ENCODE measurements around the gene VWA3B.

Gene VWA3B

DNA sequence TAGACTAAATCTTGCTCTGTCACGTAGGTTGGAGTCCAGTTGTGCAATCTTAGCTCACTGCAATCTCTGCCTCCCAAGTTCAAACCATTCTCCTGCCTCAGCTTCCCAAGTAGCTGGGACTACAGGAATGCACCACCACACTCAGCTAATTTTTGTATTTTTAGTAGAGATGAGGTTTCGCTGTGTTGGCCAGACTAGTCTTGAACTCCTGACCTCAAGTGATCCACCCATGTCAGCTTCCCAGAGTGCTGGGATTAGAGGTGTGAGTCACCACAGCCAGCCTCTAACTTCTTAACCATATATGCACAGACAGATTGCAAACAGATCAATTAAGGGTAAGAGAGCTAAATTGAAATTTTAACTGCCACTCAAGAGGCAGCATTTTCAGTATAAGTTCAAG is 237.2 kb downstream of the VWA3B start:
- no peak for DNase-seq (ENCODE audit: low read depth in 2 of 3, low spot score in 1 of 3)

DNA sequence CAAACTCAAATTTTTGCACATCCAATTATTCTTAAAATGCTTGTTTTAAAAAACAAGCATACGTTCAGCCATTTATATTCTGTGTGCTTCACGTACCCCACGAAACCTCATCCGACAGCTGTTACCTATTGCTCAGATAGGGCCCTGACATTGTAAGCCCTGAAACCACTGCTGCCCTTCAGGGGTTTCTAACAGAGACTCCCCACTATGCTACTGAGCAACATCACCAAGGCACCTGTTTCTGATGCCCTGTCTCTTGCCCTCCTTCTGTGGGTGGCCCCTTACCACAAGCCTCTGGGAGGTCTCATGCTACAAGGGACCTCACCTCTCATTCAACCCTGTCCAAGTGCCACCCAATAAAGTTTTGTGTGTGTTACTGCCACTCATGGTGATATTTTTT is 240.8 kb downstream of the VWA3B start:
- DNase-seq (ENCODE audit: low read depth in 2 of 3, low spot score in 1 of 3): no peak

DNA sequence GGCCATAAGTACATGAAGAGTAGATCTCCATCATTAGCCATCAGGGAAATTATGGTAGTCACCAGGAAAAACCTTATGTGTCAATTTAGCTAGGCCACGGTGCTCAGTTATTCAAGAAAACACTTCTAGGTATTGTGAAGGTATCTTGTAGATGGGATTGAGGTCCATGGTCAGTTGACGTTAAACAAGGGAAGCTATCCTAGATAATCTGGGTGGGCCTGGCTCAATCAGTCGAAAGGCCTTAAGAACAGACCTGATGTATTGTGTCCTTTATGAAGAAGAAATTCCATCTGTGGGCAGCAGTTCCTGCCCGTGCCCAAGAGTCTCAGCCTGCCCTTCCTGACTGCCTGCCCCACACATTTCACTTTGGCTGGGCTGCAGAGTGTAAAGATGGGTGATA is 242.6 kb downstream of the VWA3B start:
- no peak for DNase-seq (ENCODE audit: low read depth in 2 of 3, low spot score in 1 of 3)

DNA sequence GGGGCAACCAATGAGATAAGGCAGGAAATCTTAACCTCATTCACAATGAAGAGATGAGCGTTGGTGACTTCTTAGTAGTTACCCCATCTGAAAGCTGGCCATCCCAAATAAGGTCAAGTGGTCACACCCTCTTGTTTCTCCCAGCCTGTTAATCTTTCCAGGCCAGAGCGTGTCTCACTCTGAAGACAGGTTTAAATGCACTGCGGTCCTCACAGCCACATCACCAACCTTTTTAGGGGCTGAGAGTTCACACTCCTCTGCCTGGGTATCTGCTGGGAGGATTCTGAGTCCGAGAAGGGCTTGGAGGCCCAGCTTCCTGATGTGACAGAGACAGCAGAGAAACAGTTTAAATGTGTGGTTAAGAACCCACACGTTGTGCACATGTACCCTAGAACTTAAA is 246.0 kb downstream of the VWA3B start:
- no peak for DNase-seq (ENCODE audit: low read depth in 2 of 3, low spot score in 1 of 3)

DNA sequence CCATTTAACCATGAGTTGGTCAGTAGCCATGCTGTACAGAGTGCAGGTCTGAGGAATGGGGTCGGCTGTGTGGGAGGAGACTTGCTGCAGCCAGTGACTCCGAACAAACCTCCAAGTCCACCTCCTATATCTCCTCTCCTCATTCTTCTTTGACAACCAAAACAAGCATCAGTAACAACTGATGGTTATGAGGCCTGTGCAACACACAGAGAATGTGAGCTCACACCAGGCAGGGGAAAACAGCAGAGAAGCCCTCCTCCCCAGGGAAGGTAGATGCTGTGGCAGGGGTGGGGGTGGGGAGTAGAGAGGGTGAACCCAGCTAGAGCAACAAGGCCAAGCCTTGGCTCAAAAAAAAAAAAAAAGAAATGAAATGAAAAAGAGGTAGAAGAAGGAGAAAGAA is 247.0 kb downstream of the VWA3B start:
- DNase-seq (ENCODE audit: low read depth in 2 of 3, low spot score in 1 of 3): no peak

- no peak for DNase-seq (ENCODE audit: low read depth in 2 of 3, low spot score in 1 of 3)
These were observed 247.6 kb downstream of the VWA3B start for GRCh38 chr2:98334439-98335078.

- DNase-seq (ENCODE audit: low read depth in 2 of 3, low spot score in 1 of 3): no peak
These were observed 248.3 kb downstream of the VWA3B start for GRCh38 chr2:98335271-98335670.

DNA sequence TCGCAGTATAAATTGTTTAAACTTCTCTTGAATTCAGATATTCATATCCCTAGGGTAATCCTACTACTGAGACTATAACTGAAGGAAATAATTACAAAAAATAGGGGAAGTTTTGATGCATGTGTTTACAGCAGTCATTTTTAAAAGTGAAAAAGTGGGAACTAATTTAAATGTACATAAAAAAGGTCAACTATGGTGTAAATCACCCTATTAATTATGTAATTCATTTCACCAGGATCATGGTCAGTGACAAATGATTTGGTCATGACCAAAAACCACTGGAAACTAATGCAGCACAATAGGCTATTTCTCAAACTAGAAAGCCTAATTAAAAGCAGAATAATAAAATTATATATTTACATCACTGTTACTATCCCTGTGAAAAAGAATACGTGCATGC is 254.3 kb downstream of the VWA3B start:
- no peak for DNase-seq (ENCODE audit: low read depth in 2 of 3, low spot score in 1 of 3)

- no peak for DNase-seq (ENCODE audit: low read depth in 2 of 3, low spot score in 1 of 3)
These were observed 256.3 kb downstream of the VWA3B start for GRCh38 chr2:98343285-98343684.

GRCh38 chr2:98346311-98347236 is 259.6 kb downstream of the VWA3B start, which contains the start of gene CNGA3:
Gene CNGA3, plus strand, starts transcription at chr2:98346456. Its CDS starts 23,520 bp downstream, at chr2:98369976.
- no peak for DNase-seq (ENCODE audit: low read depth in 2 of 3, low spot score in 1 of 3)

DNA sequence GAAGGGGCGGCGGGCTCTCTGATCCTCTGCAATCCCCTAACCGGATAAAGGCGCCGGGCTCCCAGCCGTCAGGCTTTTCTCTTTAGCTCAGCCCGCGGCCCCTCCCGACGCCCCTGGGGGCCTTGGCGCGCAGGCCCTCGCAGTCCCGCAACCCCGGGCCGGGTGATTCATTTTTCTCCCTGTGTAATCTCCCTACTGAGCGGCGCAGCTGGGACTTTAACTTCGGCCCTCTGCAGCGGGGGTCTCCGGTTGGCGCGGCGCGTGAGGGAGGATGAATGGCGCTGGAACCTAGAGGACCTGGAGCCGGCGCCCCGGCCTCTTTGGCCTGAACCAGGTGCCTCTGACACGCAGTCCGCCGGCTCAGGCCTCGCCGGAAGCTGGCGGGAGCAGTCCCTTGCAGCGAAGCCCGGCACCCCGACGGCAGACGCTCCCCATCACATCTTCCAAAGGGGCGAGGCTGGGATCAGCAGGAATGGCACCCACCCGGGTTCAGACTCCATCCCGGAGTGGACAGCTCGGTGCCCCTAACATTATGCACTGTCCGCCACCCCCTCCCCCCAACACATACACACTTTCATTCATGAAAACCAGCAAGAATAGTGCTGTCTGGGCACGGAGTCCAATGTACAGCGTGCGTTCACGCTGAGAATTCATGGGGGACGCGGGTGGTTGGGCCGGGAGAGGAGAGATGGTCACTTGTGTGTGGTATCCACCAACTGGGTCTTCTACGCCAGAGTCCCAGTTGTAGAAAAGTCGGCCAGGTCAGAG is 260.5 kb downstream of the VWA3B start:
- no peak for DNase-seq (ENCODE audit: low read depth in 2 of 3, low spot score in 1 of 3)

- DNase-seq (ENCODE audit: low read depth in 2 of 3, low spot score in 1 of 3): no peak
These were observed 261.1 kb downstream of the VWA3B start for GRCh38 chr2:98348066-98348561.

DNA sequence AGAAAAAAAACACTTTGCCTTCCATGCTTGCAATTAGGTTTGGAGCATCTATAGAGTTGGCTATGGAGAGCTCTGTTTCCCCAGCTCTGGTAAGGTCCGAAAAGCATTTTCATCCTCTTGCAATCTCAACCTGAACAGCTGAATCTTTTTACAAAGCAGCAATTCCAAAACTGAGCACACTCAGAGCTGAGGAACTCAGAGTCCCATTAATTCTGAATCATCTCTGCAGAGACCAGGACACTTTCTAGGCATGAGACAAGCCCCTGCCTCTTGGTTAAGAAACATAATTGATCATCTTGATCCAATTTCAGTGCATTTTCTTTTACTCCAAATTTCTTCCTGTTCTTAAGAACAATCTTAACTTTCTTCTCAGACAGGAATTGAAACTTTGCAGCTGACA is 263.4 kb downstream of the VWA3B start:
- DNase-seq (ENCODE audit: low read depth in 2 of 3, low spot score in 1 of 3): no peak

GRCh38 chr2:98355881-98356280 is 268.9 kb downstream of the VWA3B start:
- DNase-seq (ENCODE audit: low read depth in 2 of 3, low spot score in 1 of 3): no peak

- DNase-seq (ENCODE audit: low read depth in 2 of 3, low spot score in 1 of 3): no peak
These were observed 269.8 kb downstream of the VWA3B start for GRCh38 chr2:98356729-98357128.

DNA sequence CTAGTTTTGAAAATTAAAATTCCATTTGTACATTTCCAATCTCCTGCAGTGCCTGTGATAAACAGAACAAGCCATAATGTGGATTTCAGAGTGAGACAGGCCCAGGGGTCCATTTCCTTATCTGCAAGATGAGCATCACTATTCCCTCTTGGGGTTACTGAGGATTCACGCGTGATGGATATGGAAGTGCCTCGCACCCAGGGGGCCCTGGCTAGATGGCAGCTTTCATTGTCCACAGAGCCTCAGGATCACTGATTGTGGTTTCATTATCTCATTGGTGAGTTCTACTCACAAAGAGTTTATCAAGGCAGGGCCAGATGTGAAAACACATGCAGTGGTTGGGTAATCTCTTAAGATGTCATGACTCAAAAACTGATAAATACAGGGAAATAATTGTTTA is 270.9 kb downstream of the VWA3B start:
- DNase-seq (ENCODE audit: low read depth in 2 of 3, low spot score in 1 of 3): no peak

GRCh38 chr2:98359986-98360385 is 273.0 kb downstream of the VWA3B start:
- DNase-seq (ENCODE audit: low read depth in 2 of 3, low spot score in 1 of 3): no peak
